UCSD-AML1 (cell line): ENCODE measurements around the gene RTL5.

Experiments
- DNase-seq: peaks from one replicate; lab custom pipeline; 2025; ENCODE audit not compliant: unreplicated experiment; lab: John Stamatoyannopoulos, UW

Gene RTL5

DNA sequence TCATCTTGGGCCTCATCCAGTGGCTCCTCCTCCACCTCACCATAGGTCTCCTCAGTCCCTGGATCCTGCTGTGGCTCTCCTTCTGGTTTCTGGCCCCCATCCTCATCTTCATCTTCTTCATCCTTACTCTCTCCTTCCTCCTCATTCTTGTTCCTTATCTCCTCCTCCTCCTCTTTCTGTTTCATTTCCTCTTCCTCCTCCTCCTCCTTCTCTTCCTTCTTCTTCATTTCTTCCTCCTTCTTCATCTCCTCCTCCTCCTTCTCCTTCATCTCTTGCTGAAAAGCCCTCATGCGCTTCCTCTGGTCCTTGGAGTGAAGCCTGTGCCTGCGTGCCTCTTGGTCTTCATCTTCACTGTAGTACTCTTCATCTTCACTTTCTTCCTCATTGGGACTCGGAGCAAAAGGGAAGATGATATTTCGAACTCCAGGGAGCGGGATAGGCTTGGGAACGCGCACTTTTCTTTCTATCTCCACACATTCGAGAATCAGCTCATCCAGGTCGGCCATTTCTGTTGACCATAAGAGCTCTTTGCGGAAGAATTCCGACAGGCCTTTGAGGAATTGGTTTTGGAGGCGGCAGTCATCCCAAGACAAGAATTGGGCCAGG is 1.5 kb downstream of the RTL5 start:
- DNase-seq = no peak

DNA sequence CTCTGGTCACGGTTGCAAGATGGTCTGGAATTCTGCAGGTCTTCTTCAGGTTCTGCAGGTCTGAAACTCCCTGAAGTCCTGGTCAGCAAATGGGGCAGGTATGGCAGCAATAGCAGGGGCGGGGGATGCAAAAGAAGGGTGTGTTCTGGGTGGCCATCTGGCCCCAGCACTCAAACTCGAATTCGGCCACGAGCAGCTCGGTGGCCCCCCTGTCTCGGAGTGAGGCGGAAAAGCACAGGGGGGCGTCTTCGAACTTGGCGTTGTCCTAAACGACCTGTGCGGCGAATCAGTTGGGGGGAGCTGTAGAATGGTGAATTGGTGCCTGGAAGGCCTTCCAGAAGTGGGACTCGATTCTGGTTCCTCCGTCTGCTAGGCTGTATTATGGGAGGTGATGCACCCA is 2.1 kb downstream of the RTL5 start:
- DNase-seq = no peak

DNA sequence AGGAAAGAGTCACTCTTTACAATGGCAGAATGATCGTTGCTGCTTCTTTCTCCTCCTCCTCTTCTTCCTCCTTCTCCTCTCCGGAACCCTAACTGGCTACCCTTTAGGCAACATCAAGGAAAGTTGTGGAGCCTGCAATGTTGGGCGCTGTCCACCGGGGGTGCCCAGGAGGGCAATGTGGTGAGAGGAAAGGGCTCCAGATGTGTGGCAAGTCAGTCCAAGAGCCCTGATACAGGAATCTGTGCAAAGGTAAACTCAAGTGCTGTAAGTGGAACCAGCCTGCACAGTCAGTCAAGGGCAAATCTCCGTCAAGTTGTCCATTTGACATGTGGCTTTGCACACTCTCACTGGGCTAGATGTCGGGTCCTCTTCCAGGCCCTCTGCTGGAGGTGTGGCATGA is 2.8 kb downstream of the RTL5 start:
- DNase-seq = peak; percentile 35

DNA sequence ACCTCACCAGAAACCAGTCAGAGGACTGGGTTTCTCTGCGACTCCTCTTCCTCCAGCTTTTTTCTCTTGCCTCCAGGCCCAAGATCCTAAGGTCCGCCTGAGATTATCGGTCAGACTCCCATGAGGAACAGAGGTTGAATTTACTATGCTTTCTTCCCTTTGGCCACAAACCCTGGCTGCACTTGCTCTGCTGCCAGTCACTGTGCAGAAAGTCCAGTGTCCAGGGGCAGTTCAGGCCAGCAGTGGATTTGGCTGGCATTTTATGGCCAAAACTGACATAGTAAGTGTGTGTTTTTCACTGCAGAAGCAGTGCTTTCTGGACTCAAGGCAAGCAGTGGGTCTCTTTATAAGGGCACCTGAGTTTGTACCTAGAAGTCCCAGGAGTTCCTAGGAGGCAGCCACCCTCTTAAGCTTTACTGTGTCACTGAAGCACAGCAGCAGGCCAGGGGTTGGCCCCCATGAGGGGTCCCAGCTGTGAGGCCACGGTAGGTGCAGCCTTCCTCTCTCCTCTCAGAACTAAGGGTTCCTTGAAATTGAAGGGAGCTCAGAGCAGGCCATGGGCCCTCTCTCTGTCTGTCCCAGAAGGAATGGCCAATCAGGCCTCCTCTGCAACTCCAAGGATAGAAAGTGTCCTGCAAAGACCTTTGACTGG is 3.4 kb downstream of the RTL5 start:
- DNase-seq = no peak

GRCh38 chrX:72127332-72127731 is 4.4 kb downstream of the RTL5 start:
- DNase-seq = no peak

DNA sequence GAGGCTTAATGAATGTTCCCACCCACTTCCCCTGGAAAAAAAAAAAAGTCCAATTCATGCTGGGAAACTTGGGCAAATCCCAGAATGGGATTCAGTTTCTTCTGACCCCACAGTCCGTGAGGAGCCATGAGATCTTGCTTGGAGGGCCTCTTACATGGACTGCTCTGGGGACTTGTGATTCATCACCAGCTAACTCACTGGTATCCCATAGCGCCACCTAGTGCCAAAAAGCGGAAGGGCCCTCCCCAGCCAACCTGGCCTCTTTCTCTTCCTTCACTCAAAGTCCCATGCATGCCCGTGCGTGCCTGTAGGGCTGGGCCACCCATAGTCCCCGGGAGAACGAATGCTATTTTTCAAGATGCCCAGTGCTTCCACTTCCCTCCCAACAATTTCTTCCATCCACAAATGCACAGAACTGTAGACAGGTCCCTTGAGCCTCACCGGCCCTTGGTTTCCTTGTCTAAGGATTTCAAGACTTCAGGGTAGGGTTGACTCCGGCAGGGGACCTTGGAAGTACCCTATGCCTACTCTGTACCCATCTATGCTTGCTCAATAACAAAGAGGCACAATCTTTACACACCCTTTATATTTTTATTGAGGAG is 5.1 kb downstream of the RTL5 start:
- DNase-seq = peak; percentile 89

- no peak for DNase-seq
Observed at GRCh38 chrX:72126048-72126415, 5.7 kb downstream of the RTL5 start.

- DNase-seq = no peak
Observed at GRCh38 chrX:72125331-72126047, 6.2 kb downstream of the RTL5 start.

DNA sequence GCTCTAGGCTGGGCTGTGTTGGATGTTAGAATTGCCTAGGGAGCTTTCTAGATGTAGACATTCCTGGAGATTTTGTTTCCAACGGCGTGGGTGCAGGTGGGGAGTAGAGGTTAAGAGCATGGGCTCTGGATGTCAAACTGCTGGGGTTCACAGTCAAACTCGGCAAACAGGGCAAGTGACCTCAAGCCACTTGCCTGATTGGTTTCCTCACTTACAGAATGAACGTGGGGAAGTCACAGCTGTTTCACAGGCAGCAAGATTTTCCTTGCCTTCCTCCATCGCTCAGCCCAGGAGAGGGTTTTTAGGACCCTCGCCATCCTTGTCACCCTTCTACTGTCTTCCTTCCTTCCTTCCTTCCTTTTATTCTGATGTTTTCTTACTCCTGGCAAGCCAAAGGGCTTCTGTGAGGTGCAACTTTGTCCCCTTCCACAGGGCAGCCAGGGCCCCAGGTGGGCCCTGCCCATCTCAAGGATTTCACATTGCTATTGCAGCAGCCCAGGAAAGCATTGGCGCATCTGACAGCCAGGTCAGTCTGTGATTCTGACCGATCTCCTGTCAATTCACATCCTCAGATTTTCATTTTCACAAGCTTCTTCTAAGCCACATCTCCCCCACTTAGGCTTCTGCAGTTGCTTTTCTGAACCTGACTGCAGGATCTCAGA is 7.0 kb downstream of the RTL5 start:
- DNase-seq = no peak

- DNase-seq = peak; percentile 66
Observed at GRCh38 chrX:72123471-72124185, 8.1 kb downstream of the RTL5 start.

GRCh38 chrX:72122621-72123337 is 8.9 kb downstream of the RTL5 start:
- no peak for DNase-seq

- peak; percentile 64 for DNase-seq
Observed at GRCh38 chrX:72121383-72121782, 10.3 kb downstream of the RTL5 start.

GRCh38 chrX:72120837-72121236 is 10.9 kb downstream of the RTL5 start:
- no peak for DNase-seq

GRCh38 chrX:72117636-72118210 is 14.0 kb downstream of the RTL5 start:
- no peak for DNase-seq

GRCh38 chrX:72115380-72115779 is 16.3 kb downstream of the RTL5 start:
- DNase-seq = no peak

- no peak for DNase-seq
Observed at GRCh38 chrX:72114807-72115206, 16.9 kb downstream of the RTL5 start.

- DNase-seq = peak; percentile 30
Observed at GRCh38 chrX:72114306-72114705, 17.4 kb downstream of the RTL5 start.

- no peak for DNase-seq
Observed at GRCh38 chrX:72113461-72113860, 18.3 kb downstream of the RTL5 start.

DNA sequence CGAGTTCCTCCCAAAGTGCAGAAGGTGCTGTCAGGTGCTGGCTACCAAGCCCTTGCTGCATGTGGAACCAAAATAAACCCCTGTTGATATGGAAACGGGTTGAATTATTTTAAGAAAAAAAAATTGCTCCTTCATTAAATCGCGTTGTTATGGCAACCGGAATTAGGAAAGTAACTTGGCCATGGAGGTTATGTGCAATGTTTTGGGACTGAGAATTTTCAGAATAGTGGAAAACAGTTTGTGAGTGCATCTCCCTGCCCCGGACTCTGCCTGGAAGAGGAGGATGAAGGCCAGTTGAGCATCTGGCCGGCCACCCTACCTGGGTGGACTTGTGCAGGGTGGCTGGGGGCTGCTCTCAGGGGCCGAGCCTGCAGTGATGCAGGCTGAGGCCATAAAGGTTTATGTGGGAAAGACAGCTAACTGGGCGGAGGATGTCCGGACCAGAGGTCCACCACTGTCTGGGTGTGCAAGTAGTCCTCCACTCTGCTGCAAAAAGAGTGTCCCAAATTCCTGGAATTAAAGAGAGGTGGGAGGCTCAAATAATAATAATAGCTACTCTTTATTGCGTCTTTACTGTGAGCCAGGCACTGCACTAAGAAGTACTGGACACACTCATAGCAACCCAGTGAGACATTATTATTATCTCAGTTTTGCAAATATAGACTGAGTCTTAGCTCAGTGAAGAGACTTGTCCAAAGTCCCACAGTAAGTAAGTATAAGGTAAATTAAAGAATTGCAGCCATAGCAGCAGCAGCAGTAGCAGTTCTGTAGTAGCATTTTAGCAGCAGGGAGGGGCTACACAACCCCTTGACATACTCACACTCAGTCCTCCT is 20.6 kb downstream of the RTL5 start:
- no peak for DNase-seq
